ENCODE results near the gene PRDX5.

PRDX5 gene

GRCh38 chr11:64334764-64335735 is 17.1 kb downstream of the PRDX5 start:
- TF ChIP-seq CTCF (IDR thresholded peaks at IDR 0.05; ENCODE audit: extremely low read depth, missing control alignments) = no peak
- peak; percentile 88 for DNase-seq (ENCODE audit: low spot score)

GRCh38 chr11:64337538-64338249 is 19.8 kb downstream of the PRDX5 start:
- TF ChIP-seq CTCF (IDR thresholded peaks at IDR 0.05; ENCODE audit: extremely low read depth, missing control alignments) = no peak
- no peak for DNase-seq (ENCODE audit: low spot score)

- no peak for DNase-seq (ENCODE audit: low spot score)
- no peak for TF ChIP-seq CTCF (IDR thresholded peaks at IDR 0.05; ENCODE audit: extremely low read depth, missing control alignments)
Observed at GRCh38 chr11:64338716-64339115, 20.8 kb downstream of the PRDX5 start.

- no peak for DNase-seq (ENCODE audit: low spot score)
- no peak for TF ChIP-seq CTCF (IDR thresholded peaks at IDR 0.05; ENCODE audit: extremely low read depth, missing control alignments)
Observed at GRCh38 chr11:64339286-64339685, 21.4 kb downstream of the PRDX5 start.

- peak; percentile 92 for DNase-seq (ENCODE audit: low spot score)
- no peak for TF ChIP-seq CTCF (IDR thresholded peaks at IDR 0.05; ENCODE audit: extremely low read depth, missing control alignments)
Observed at GRCh38 chr11:64339754-64340408, 22.0 kb downstream of the PRDX5 start, which contains the start of gene CCDC88B. TSS of gene CCDC88B (plus strand) at chr11:64340204. CDS start at chr11:64340267, 63 bp downstream.

- no peak for TF ChIP-seq CTCF (IDR thresholded peaks at IDR 0.05; ENCODE audit: extremely low read depth, missing control alignments)
- peak; percentile 86 for DNase-seq (ENCODE audit: low spot score)
Observed at GRCh38 chr11:64340671-64341335, 22.9 kb downstream of the PRDX5 start.

Data from GM20000 (cell line).